SK-N-SH (cell line): ENCODE data around the gene UBN1. TPM values are rescaled to one million over a fixed set of nuclear protein-coding genes. Genes with fewer than 3 reads are reported as not detected.
A peak's percentile ranks its signal among the peaks of the same experiment; 100 is the strongest.

Experiments used
- CTCF ChIA-PET: fragments of 300-600, 350-600 bp; formaldehyde crosslinking; extraction: SDS; loops from one replicate; lab custom pipeline; 2021; lab: Yijun Ruan, JAX
- POLR2A ChIA-PET: fragments of 350-600 bp; sonication (Branson Sonifier 250); formaldehyde crosslinking; extraction: SDS; loops from one replicate; lab custom pipeline; 2020; ENCODE audit warnings: antibody characterized with exemption, inconsistent platforms; lab: Yijun Ruan, JAX
- DNase-seq: peaks from one replicate; pipeline ENCODE4 v3.0.0; 2012
- H2AFZ ChIP-seq: fragments of 200-600 bp; sonication (generic); 2 replicates; pipeline ENCODE4 v1.8.1; 2016; ENCODE audit warnings: antibody characterized with exemption, mild to moderate bottlenecking, low read depth
- H3F3A ChIP-seq: fragments of 200-600 bp; sonication (generic); replicated peaks from 2 replicates; pipeline ENCODE3; 2016; ENCODE audit warnings: antibody characterized with exemption, mild to moderate bottlenecking; ENCODE audit not compliant: insufficient read depth
- H3K27ac ChIP-seq, 2 experiments: fragments of 200-500 bp in 1 of 2; fragments of 200-600 bp in 1 of 2; sonication (Bioruptor generic) in 1 of 2; sonication (generic), shearing (Covaris generic) in 1 of 2; 2 replicates each; pipeline versions ENCODE4 v1.5.1 to v1.6.1; 2014 to 2016; ENCODE audit warnings: low read depth in 2 of 2, inconsistent platforms in 1 of 2, low read length in 1 of 2, mild to moderate bottlenecking in 1 of 2, mixed read lengths in 1 of 2
- H3K27me3 ChIP-seq: fragments of 200-600 bp; sonication (generic), shearing (Covaris generic); 2 replicates; pipeline ENCODE4 v1.6.1; 2016; ENCODE audit warnings: mixed run types; ENCODE audit not compliant: insufficient read depth
- H3K36me3 ChIP-seq, 2 experiments: fragments of 200-500 bp in 1 of 2; fragments of 200-600 bp in 1 of 2; sonication (Bioruptor generic) in 1 of 2; sonication (generic) in 1 of 2; replicated peaks in 1 of 2; 2 replicates each; pipeline versions ENCODE3 to v1.5.1; 2014 to 2016; ENCODE audit warnings: low read length in 1 of 2, mild to moderate bottlenecking in 1 of 2; ENCODE audit not compliant: insufficient read depth in 2 of 2, control insufficient read depth in 1 of 2
- H3K4me1 ChIP-seq, 2 experiments: fragments of 200-500 bp in 1 of 2; fragments of 200-600 bp in 1 of 2; sonication (Bioruptor generic) in 1 of 2; sonication (generic), shearing (Covaris generic) in 1 of 2; 2 replicates each; pipeline versions ENCODE4 v1.5.1 to v1.6.1; 2014 to 2016; ENCODE audit warnings: low read depth in 1 of 2, low read length in 1 of 2, mixed run types in 1 of 2; ENCODE audit not compliant: insufficient read depth in 2 of 2, control insufficient read depth in 1 of 2
- H3K4me2 ChIP-seq: fragments of 200-600 bp; sonication (generic), shearing (Covaris generic); 2 replicates; pipeline ENCODE4 v1.6.1; 2017; ENCODE audit warnings: mixed run types
- H3K4me3 ChIP-seq, 2 experiments: fragments of 200-500 bp in 1 of 2; fragments of 200-600 bp in 1 of 2; sonication (Bioruptor generic) in 1 of 2; sonication (generic), shearing (Covaris generic) in 1 of 2; 2 replicates each; pipeline versions ENCODE4 v1.5.1 to v1.8.1; 2014 to 2016; ENCODE audit warnings: low read depth in 2 of 2, inconsistent platforms in 1 of 2, low read length in 1 of 2, mild to moderate bottlenecking in 1 of 2, mixed read lengths in 1 of 2, moderate library complexity in 1 of 2
- H3K79me2 ChIP-seq: fragments of 200-600 bp; sonication (generic); 2 replicates; pipeline ENCODE4 v1.8.1; 2017; ENCODE audit warnings: mild to moderate bottlenecking; ENCODE audit not compliant: insufficient read depth
- H3K9ac ChIP-seq: fragments of 200-600 bp; sonication (generic); 2 replicates; pipeline ENCODE4 v1.6.1; 2017; ENCODE audit warnings: mixed run types
- H3K9me2 ChIP-seq: fragments of 200-600 bp; sonication (generic); 2 replicates; pipeline ENCODE4 v1.6.1; 2017; ENCODE audit warnings: mixed run types
- H3K9me3 ChIP-seq: fragments of 200-600 bp; sonication (generic); 2 replicates; pipeline ENCODE4 v1.6.1; 2017; ENCODE audit warnings: mixed run types, mild to moderate bottlenecking, moderate library complexity
- H4K20me1 ChIP-seq: fragments of 200-600 bp; sonication (generic); 2 replicates; pipeline ENCODE4 v1.6.1; 2017; ENCODE audit warnings: mild to moderate bottlenecking, mixed run types; ENCODE audit not compliant: insufficient read depth
- CHD2 ChIP-seq: fragments of 150-350 bp; IDR thresholded peaks from 2 replicates; pipeline ENCODE4 v1.6.1; 2018; ENCODE audit warnings: low read length; ENCODE audit not compliant: partially characterized antibody
- FOXJ3 ChIP-seq: sonication (generic); formaldehyde crosslinking; IDR thresholded peaks from 2 replicates; pipeline ENCODE4 v1.5.1; 2020; ENCODE audit warnings: mild to moderate bottlenecking, missing genetic modification reagents
- FOXM1 ChIP-seq: IDR thresholded peaks from 2 replicates; pipeline ENCODE4 v1.4.0; 2012; ENCODE audit warnings: low read depth, mild to moderate bottlenecking
- GABPA ChIP-seq: IDR thresholded peaks from 2 replicates; pipeline ENCODE4 v1.4.0; 2012; ENCODE audit warnings: low read depth, mild to moderate bottlenecking
- GATA2 ChIP-seq: sonication (generic); formaldehyde crosslinking; IDR thresholded peaks from 2 replicates; pipeline ENCODE4 v1.5.0; 2020; ENCODE audit warnings: mild to moderate bottlenecking, missing genetic modification reagents
- JUND ChIP-seq: IDR thresholded peaks from 2 replicates; pipeline ENCODE4 v1.4.0; 2012
- MEF2A ChIP-seq: IDR thresholded peaks from 2 replicates; pipeline ENCODE4 v1.4.0; 2012; ENCODE audit warnings: low read depth, borderline replicate concordance
- MXI1 ChIP-seq: IDR thresholded peaks from 2 replicates; pipeline ENCODE4 v1.6.1; 2012; ENCODE audit warnings: mild to moderate bottlenecking, low read depth, low read length, improper control_type of control experiment
- RAD21 ChIP-seq: IDR thresholded peaks from 2 replicates; pipeline ENCODE4 v1.6.1; 2012; ENCODE audit warnings: mild to moderate bottlenecking, low read length
- YY1 ChIP-seq: IDR thresholded peaks from 2 replicates; pipeline ENCODE4 v1.4.0; 2012; ENCODE audit warnings: low read depth, mild to moderate bottlenecking
- WGBS: methylation state at CpG from one replicate; pipeline ENCODE4 v1.1.6; 2017; ENCODE audit warnings: low lambda C conversion rate; 5-methylcytosine and 5-hydroxymethylcytosine counted together
- polyA plus RNA-seq, 3 experiments: library from polyadenylated mRNA; depleted of rRNA; stranded (reverse); fragments of >200 nt; gene quantifications; 2 replicates each; pipeline ENCODE4 v1.2.3, GENCODE V29; 2012
- TF ChIP-seq, protein P1 (sequence below): IDR thresholded peaks from 2 replicates; pipeline ENCODE4 v1.4.0; 2012; ENCODE audit warnings: low read depth
- TF ChIP-seq, protein P2 (sequence below): fragments of 150-350 bp; IDR thresholded peaks from 2 replicates; pipeline ENCODE4 v1.6.1; 2017; ENCODE audit warnings: antibody characterized with exemption, low read length, low read depth, borderline replicate concordance
- TF ChIP-seq, protein P3 (sequence below): fragments of 200-600 bp; sonication (generic); IDR thresholded peaks from 2 replicates; pipeline ENCODE4 v1.6.1; 2017; ENCODE audit warnings: antibody characterized with exemption, mild to moderate bottlenecking, moderate library complexity

UBN1 gene
- polyA plus RNA-seq, 1 of the 3 experiments (the other 2 are of a cell fraction), result 10.9 TPM

DNA sequence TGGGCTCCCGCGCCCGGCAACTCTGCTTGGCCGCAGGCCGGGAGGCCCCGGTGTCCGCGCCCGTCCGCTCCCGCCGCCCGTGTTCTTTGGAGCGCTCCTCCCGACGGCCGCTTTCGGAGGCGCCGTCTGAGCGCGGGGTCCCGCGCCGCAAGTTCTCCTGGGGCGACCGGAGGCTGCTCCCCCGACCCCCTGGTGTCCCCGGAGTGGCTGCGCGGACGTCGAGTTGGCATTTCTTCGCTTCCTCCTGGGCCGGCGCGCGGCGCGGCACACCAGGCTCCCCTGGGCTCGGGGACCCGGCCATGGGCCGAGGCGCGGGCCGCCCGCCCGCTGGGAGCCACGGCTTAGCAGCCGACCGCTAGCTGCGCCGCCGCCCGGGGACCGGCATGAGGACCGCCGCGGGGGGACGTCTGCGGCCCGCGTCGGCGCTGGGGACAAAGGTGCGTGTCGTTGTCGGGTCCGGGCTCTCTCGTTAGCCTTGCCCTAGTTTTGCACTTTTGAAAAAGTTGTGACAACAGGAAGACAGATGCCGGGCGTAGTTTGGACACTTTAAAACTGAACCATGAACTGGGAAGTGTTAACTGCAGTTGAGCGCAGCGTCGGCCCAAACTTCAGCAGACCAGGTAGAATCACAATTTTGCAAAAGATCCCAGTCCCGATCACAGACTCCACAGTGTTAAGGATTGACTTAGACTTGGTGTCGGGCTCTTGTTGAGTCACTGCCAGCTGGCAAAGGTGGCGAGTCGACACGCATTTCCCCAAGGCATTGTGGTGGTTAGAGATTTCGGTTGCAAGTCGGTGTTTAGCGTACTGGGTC, 700 bp downstream of the UBN1 start:
- no peaks in the 10 kb centered on the region for H3K9me3 ChIP-seq
- TF ChIP-seq, protein P1, sequence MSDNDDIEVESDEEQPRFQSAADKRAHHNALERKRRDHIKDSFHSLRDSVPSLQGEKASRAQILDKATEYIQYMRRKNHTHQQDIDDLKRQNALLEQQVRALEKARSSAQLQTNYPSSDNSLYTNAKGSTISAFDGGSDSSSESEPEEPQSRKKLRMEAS, result peak; percentile 36; the same call in 1 of the 2 replicates
- TF ChIP-seq FOXM1, result no peak
- H3K4me3 ChIP-seq, result peak overlapping the region; percentile 81 to 89
- peak overlapping the region; percentile 93 for H3K9ac ChIP-seq
- no peaks in the 10 kb centered on the region for H3K9me2 ChIP-seq
- H2AFZ ChIP-seq, result peak overlapping the region; percentile 58
- H3F3A ChIP-seq, result peaks cover 5% of the 10 kb centered on the region
- no peaks in the 10 kb centered on the region for H3K27me3 ChIP-seq
- peaks cover 23 to 26% of the 10 kb centered on the region in 2 experiments for H3K36me3 ChIP-seq
- ChIA-PET CTCF (interaction anchor here (0.7 to 1.4 kb wide), 3 partner anchors 13 to 108 kb away, joined by 3 to 6 read pairs (median 3); no protein-coding TSS in a partner anchor), POLR2A (no interaction called here)
- peaks cover 70% of the 10 kb centered on the region for H4K20me1 ChIP-seq
- WGBS, result 2% methylated on average over 19 of the region's 83 CpGs
- peak overlapping the region; percentile 77 to 84 for H3K27ac ChIP-seq
- peaks cover 12 to 26% of the 10 kb centered on the region in 2 experiments; a peak in 3 of 4 replicates for H3K4me1 ChIP-seq
- peak; percentile 71 for DNase-seq
- peaks cover 93% of the 10 kb centered on the region for H3K79me2 ChIP-seq
- peak overlapping the region; percentile 82 for H3K4me2 ChIP-seq

DNA sequence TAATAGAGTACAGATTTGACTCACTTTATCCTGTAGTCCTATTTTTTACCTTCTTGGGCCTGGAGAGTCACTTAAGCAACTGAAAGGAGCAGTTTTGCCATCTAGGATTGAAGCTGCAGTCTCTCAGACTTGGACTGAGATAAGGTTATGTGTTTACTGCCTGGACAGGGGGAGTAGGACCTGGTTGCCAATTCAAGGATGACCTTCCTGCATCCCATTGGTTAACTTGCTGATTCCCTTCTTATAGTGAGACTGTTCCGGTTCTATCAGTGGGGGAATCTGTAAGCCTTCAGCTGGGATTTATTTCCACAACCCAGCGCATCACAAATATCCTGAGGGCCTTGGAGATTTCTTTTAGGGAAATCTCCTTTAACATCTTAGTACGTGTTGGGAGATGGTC, 2.9 kb downstream of the UBN1 start:
- Histone ChIP-seq H3K27ac (no peak overlapping the region), H3K9me3 (no peaks in the 10 kb centered on the region), H4K20me1 (peaks cover 58% of the 10 kb centered on the region), H3K9ac (0 out of 2 replicates have a peak overlapping the region, but pooled peaks have one; percentile 12), H3K27me3 (no peaks in the 10 kb centered on the region), H3K4me2 (peak overlapping the region; percentile 82), H3K9me2 (no peaks in the 10 kb centered on the region), H3K36me3 (peaks cover 10 to 17% of the 10 kb centered on the region in 2 experiments), H3K4me3 (peak overlapping the region; percentile 3 to 29; a peak in 2 of 4 replicates), H3F3A (peaks cover 5% of the 10 kb centered on the region), H3K79me2 (peaks cover 95% of the 10 kb centered on the region), H2AFZ (no peak overlapping the region), H3K4me1 (peaks cover 11 to 26% of the 10 kb centered on the region in 2 experiments; a peak in 3 of 4 replicates)
- TF ChIP-seq MEF2A (no peak), JUND (no peak), CHD2 (peak; percentile 23), GABPA (no peak), RAD21 (no peak), FOXJ3 (CRISPR knock-in tag) (no peak), MXI1 (no peak), YY1 (no peak), GATA2 (CRISPR knock-in tag) (peak; percentile 19; the same call in 1 of the 2 replicates)
- TF ChIP-seq, protein P2, sequence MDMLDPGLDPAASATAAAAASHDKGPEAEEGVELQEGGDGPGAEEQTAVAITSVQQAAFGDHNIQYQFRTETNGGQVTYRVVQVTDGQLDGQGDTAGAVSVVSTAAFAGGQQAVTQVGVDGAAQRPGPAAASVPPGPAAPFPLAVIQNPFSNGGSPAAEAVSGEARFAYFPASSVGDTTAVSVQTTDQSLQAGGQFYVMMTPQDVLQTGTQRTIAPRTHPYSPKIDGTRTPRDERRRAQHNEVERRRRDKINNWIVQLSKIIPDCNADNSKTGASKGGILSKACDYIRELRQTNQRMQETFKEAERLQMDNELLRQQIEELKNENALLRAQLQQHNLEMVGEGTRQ, result no peak
- TF ChIP-seq, protein P1, result no peak
- TF ChIP-seq, protein P3, sequence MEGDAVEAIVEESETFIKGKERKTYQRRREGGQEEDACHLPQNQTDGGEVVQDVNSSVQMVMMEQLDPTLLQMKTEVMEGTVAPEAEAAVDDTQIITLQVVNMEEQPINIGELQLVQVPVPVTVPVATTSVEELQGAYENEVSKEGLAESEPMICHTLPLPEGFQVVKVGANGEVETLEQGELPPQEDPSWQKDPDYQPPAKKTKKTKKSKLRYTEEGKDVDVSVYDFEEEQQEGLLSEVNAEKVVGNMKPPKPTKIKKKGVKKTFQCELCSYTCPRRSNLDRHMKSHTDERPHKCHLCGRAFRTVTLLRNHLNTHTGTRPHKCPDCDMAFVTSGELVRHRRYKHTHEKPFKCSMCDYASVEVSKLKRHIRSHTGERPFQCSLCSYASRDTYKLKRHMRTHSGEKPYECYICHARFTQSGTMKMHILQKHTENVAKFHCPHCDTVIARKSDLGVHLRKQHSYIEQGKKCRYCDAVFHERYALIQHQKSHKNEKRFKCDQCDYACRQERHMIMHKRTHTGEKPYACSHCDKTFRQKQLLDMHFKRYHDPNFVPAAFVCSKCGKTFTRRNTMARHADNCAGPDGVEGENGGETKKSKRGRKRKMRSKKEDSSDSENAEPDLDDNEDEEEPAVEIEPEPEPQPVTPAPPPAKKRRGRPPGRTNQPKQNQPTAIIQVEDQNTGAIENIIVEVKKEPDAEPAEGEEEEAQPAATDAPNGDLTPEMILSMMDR, result no peak
- 58% methylated on average over 3 of the region's 3 CpGs for WGBS
- peak; percentile 58 for DNase-seq
- ChIA-PET CTCF (interaction anchor here (1.8 kb wide), 1 partner anchor 10 kb away, joined by 6 read pairs; no protein-coding TSS in a partner anchor), POLR2A (no interaction called here)
